SK-N-SH (cell line): ENCODE data around the gene TMEM212.

Experiments used
- CTCF ChIP-seq: fragments of 200-600 bp; sonication (generic); IDR thresholded peaks from 2 replicates; pipeline ENCODE4 v1.6.1; 2017; ENCODE audit warnings: antibody characterized with exemption, mild to moderate bottlenecking, moderate library complexity
- EP300 ChIP-seq, 2 experiments: IDR thresholded peaks; 2 replicates each; pipeline versions ENCODE4 v1.4.0 to v1.6.1; 2012; ENCODE audit warnings: borderline replicate concordance in 1 of 2, low read depth in 1 of 2, low read length in 1 of 2
- FOSL2 ChIP-seq: IDR thresholded peaks from 2 replicates; pipeline ENCODE4 v1.4.0; 2012; ENCODE audit warnings: low read depth, mild to moderate bottlenecking, moderate library complexity, borderline replicate concordance
- JUND ChIP-seq: IDR thresholded peaks from 2 replicates; pipeline ENCODE4 v1.4.0; 2012
- MAX ChIP-seq: IDR thresholded peaks from 2 replicates; pipeline ENCODE4 v1.4.0; 2012; ENCODE audit warnings: low read depth
- MXI1 ChIP-seq: IDR thresholded peaks from 2 replicates; pipeline ENCODE4 v1.6.1; 2012; ENCODE audit warnings: mild to moderate bottlenecking, low read depth, low read length, improper control_type of control experiment
- RCOR1 ChIP-seq: fragments of 150-350 bp; IDR thresholded peaks from 2 replicates; pipeline ENCODE4 v1.6.1; 2017; ENCODE audit warnings: antibody characterized with exemption, low read length
- RFX5 ChIP-seq: IDR thresholded peaks from 2 replicates; pipeline ENCODE4 v1.6.1; 2012; ENCODE audit warnings: mild to moderate bottlenecking, improper control_type of control experiment, low read length
- SMC3 ChIP-seq: IDR thresholded peaks from 2 replicates; pipeline ENCODE4 v1.6.1; 2012; ENCODE audit warnings: low read depth, low read length, improper control_type of control experiment
- USF2 ChIP-seq: fragments of 150-350 bp; IDR thresholded peaks from 2 replicates; pipeline ENCODE4 v1.6.1; 2017; ENCODE audit warnings: antibody characterized with exemption, low read length, low read depth, borderline replicate concordance
- TF ChIP-seq, protein P1 (sequence below): IDR thresholded peaks from 2 replicates; pipeline ENCODE4 v1.6.1; 2012; ENCODE audit warnings: mild to moderate bottlenecking, low read depth, low read length, moderate library complexity

DNA sequence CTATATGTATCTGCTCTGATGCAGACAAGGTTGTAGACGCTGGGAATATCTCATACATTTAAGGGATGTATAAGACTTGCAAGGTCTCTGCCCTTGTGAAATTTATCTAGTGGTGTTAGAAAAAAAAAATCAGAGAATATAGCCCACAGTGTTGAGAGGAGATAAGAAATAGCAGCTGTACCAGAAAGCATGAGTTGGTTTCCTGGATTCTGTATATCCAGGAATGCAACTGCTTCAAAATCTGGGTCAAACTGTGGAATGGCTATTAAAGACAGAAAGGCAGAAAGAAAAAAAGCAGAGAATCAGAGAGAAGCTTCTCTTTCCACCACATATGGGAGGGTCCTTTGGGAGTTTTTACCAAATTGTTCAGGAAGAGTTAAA is 1.5 kb upstream of the TMEM212 start:
- TF ChIP-seq, protein P1, sequence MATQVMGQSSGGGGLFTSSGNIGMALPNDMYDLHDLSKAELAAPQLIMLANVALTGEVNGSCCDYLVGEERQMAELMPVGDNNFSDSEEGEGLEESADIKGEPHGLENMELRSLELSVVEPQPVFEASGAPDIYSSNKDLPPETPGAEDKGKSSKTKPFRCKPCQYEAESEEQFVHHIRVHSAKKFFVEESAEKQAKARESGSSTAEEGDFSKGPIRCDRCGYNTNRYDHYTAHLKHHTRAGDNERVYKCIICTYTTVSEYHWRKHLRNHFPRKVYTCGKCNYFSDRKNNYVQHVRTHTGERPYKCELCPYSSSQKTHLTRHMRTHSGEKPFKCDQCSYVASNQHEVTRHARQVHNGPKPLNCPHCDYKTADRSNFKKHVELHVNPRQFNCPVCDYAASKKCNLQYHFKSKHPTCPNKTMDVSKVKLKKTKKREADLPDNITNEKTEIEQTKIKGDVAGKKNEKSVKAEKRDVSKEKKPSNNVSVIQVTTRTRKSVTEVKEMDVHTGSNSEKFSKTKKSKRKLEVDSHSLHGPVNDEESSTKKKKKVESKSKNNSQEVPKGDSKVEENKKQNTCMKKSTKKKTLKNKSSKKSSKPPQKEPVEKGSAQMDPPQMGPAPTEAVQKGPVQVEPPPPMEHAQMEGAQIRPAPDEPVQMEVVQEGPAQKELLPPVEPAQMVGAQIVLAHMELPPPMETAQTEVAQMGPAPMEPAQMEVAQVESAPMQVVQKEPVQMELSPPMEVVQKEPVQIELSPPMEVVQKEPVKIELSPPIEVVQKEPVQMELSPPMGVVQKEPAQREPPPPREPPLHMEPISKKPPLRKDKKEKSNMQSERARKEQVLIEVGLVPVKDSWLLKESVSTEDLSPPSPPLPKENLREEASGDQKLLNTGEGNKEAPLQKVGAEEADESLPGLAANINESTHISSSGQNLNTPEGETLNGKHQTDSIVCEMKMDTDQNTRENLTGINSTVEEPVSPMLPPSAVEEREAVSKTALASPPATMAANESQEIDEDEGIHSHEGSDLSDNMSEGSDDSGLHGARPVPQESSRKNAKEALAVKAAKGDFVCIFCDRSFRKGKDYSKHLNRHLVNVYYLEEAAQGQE = no peak
- TF ChIP-seq CTCF (no peak), FOSL2 (no peak), RFX5 (no peak), EP300 (IDR thresholded peaks at IDR 0.05; ENCODE audit: borderline replicate concordance in 1 of 2, low read depth in 1 of 2, low read length in 1 of 2) (no peak), JUND (no peak), MAX (no peak), USF2 (no peak), MXI1 (no peak), SMC3 (no peak), RCOR1 (no peak)
